ENCODE data around the gene PSG2.
"Not testable (repeated sequence)": the region's sequence is repeated elsewhere in the genome, so short reads cannot be mapped to it uniquely, and the experiment has no call there.

Gene PSG2

GRCh38 chr19:43077881-43078280 lies 4.6 kb downstream of the PSG2 start:
- DNase-seq = not testable (repeated sequence)

- not testable (repeated sequence) for DNase-seq
These were observed 20.1 kb downstream of the PSG2 start for GRCh38 chr19:43062418-43062817.

GRCh38 chr19:43061326-43061725 lies 21.2 kb downstream of the PSG2 start:
- DNase-seq = not testable (repeated sequence)

GRCh38 chr19:43060254-43060653 lies 22.2 kb downstream of the PSG2 start:
- not testable (repeated sequence) for DNase-seq

GRCh38 chr19:43059482-43059881 lies 23.0 kb downstream of the PSG2 start:
- DNase-seq = not testable (repeated sequence)

- DNase-seq = not testable (repeated sequence)
These were observed 24.1 kb downstream of the PSG2 start for GRCh38 chr19:43058440-43058839.

- not testable (repeated sequence) for DNase-seq
These were observed 34.5 kb downstream of the PSG2 start for GRCh38 chr19:43047966-43048365.

GRCh38 chr19:43046578-43046977 lies 35.9 kb downstream of the PSG2 start:
- DNase-seq = not testable (repeated sequence)

- DNase-seq = not testable (repeated sequence)
These were observed 38.9 kb downstream of the PSG2 start for GRCh38 chr19:43043492-43044180.

- DNase-seq = not testable (repeated sequence)
These were observed 50.9 kb downstream of the PSG2 start for GRCh38 chr19:43031645-43032044.

- no peak for DNase-seq
These were observed 53.6 kb downstream of the PSG2 start for GRCh38 chr19:43028866-43029265.

GRCh38 chr19:43027985-43028384 lies 54.5 kb downstream of the PSG2 start:
- peak; percentile 1 for DNase-seq

GRCh38 chr19:43027061-43027460 lies 55.4 kb downstream of the PSG2 start:
- DNase-seq = not testable (repeated sequence)

GRCh38 chr19:43026369-43026768 lies 56.1 kb downstream of the PSG2 start, which contains the start of gene PSG11:
TSS of gene PSG11 (minus strand) at chr19:43026469. CDS start at chr19:43026372, 97 bp downstream.
- DNase-seq = not testable (repeated sequence)

- not testable (repeated sequence) for DNase-seq
These were observed 60.4 kb downstream of the PSG2 start for GRCh38 chr19:43022098-43022497.

- not testable (repeated sequence) for DNase-seq
These were observed 60.9 kb downstream of the PSG2 start for GRCh38 chr19:43021629-43022028.

- not testable (repeated sequence) for DNase-seq
These were observed 62.9 kb downstream of the PSG2 start for GRCh38 chr19:43019588-43019987.

Measured in activated CD4-positive, alpha-beta T cell treated with anti-CD3 and anti-CD28 coated beads, Interleukin-2, amount 50 U/mL, for 16 hours (primary cell).